Measurements from ENCODE around the gene AMER3. TPM values are rescaled to one million over a fixed set of nuclear protein-coding genes. Genes with fewer than 3 reads are reported as not detected.

The AMER3 gene
- total RNA-seq, 1 donor from 2014 or later, result not detected

- Mint-ChIP-seq H3K4me3 (ENCODE audit: unreplicated experiment) (no peak overlapping the region), H3K27me3 (ENCODE audit: low read depth) (peaks cover 39% of the 10 kb centered on the region), H3K27ac (ENCODE audit: unreplicated experiment) (no peak overlapping the region), H3K36me3 (ENCODE audit: low read depth) (no peaks in the 10 kb centered on the region), H3K9me3 (ENCODE audit: low read depth) (no peaks in the 10 kb centered on the region), H3K4me1 (ENCODE audit: low read depth) (no peaks in the 10 kb centered on the region)
- no peak for TF ChIP-seq CTCF (IDR thresholded peaks at IDR 0.05)
- no peak for DNase-seq (ENCODE audit: low spot score)
Observed at GRCh38 chr2:130762031-130762909, 6.9 kb downstream of the AMER3 start.

- TF ChIP-seq CTCF (IDR thresholded peaks at IDR 0.05), result no peak
- no peak for DNase-seq (ENCODE audit: low spot score)
- no peak overlapping the region for H3K27ac Mint-ChIP-seq (ENCODE audit: unreplicated experiment)
Observed at GRCh38 chr2:130762910-130763385, 7.6 kb downstream of the AMER3 start.

GRCh38 chr2:130763405-130763804, 8.1 kb downstream of the AMER3 start:
- Mint-ChIP-seq H3K27me3 (ENCODE audit: low read depth) (peaks cover 34% of the 10 kb centered on the region), H3K27ac (ENCODE audit: unreplicated experiment) (no peak overlapping the region), H3K9me3 (ENCODE audit: low read depth) (no peaks in the 10 kb centered on the region), H3K36me3 (ENCODE audit: low read depth) (no peaks in the 10 kb centered on the region), H3K4me3 (ENCODE audit: unreplicated experiment) (no peak overlapping the region), H3K4me1 (ENCODE audit: low read depth) (no peaks in the 10 kb centered on the region)
- no peak for DNase-seq (ENCODE audit: low spot score)
- TF ChIP-seq CTCF (IDR thresholded peaks at IDR 0.05), result no peak

More at GRCh38 chr2:130762910-130763385, 7.6 kb downstream of the AMER3 start:
- Mint-ChIP-seq H3K4me1 (ENCODE audit: low read depth) (no peaks in the 10 kb centered on the region), H3K27me3 (ENCODE audit: low read depth) (peaks cover 35% of the 10 kb centered on the region), H3K4me3 (ENCODE audit: unreplicated experiment) (no peak overlapping the region), H3K9me3 (ENCODE audit: low read depth) (no peaks in the 10 kb centered on the region), H3K36me3 (ENCODE audit: low read depth) (no peaks in the 10 kb centered on the region)

GRCh38 chr2:130764035-130764820, 8.9 kb downstream of the AMER3 start:
- TF ChIP-seq CTCF (IDR thresholded peaks at IDR 0.05), result no peak
- H3K4me3 Mint-ChIP-seq (ENCODE audit: unreplicated experiment), result no peak overlapping the region
- no peaks in the 10 kb centered on the region for H3K9me3 Mint-ChIP-seq (ENCODE audit: low read depth)
- no peaks in the 10 kb centered on the region for H3K36me3 Mint-ChIP-seq (ENCODE audit: low read depth)
- no peak overlapping the region for H3K27ac Mint-ChIP-seq (ENCODE audit: unreplicated experiment)
- peaks cover 33% of the 10 kb centered on the region for H3K27me3 Mint-ChIP-seq (ENCODE audit: low read depth)
- DNase-seq (ENCODE audit: low spot score), result no peak
- no peaks in the 10 kb centered on the region for H3K4me1 Mint-ChIP-seq (ENCODE audit: low read depth)

GRCh38 chr2:130764821-130765115, 9.4 kb downstream of the AMER3 start:
- TF ChIP-seq CTCF (IDR thresholded peaks at IDR 0.05), result no peak
- H3K4me1 Mint-ChIP-seq (ENCODE audit: low read depth), result no peaks in the 10 kb centered on the region
- no peak overlapping the region for H3K4me3 Mint-ChIP-seq (ENCODE audit: unreplicated experiment)
- H3K36me3 Mint-ChIP-seq (ENCODE audit: low read depth), result no peaks in the 10 kb centered on the region
- no peak overlapping the region for H3K27ac Mint-ChIP-seq (ENCODE audit: unreplicated experiment)
- H3K9me3 Mint-ChIP-seq (ENCODE audit: low read depth), result no peaks in the 10 kb centered on the region
- H3K27me3 Mint-ChIP-seq (ENCODE audit: low read depth), result peaks cover 32% of the 10 kb centered on the region
- DNase-seq (ENCODE audit: low spot score), result no peak

Measured in chondrocyte (in vitro differentiated cells).